GM12873 (cell line): ENCODE measurements around the gene EHMT2.

ENCODE experiments used
- CTCF ChIP-seq: IDR thresholded peaks from 2 replicates; pipeline ENCODE4 v1.5.1; 2012; ENCODE audit warnings: low read depth, mild to moderate bottlenecking, moderate library complexity, low read length, control low read depth; ENCODE audit not compliant: insufficient read depth; ENCODE audit errors: missing control alignments

The EHMT2 gene

GRCh38 chr6:31834367-31835250 lies 62.9 kb downstream of the EHMT2 start:
- no peak for TF ChIP-seq CTCF

GRCh38 chr6:31831350-31832215 lies 65.9 kb downstream of the EHMT2 start:
- TF ChIP-seq CTCF, result no peak

GRCh38 chr6:31830886-31831335 lies 66.6 kb downstream of the EHMT2 start:
- TF ChIP-seq CTCF, result no peak
